ENCODE results near the gene NKX2-1. TPM values are rescaled to one million over a fixed set of nuclear protein-coding genes. Genes with fewer than 3 reads are reported as not detected.

Gene NKX2-1
- total RNA-seq (ENCODE audit: unreplicated experiment): not detected
- long read RNA-seq: 0 reads

- peaks cover 46% of the 10 kb centered on the region for H3K27me3 Mint-ChIP-seq (ENCODE audit: unreplicated experiment)
- peak; percentile 38 for DNase-seq
- H3K4me3 Mint-ChIP-seq (ENCODE audit: unreplicated experiment): peak within 1 kb of the TSS; percentile 72
Observed at GRCh38 chr14:36519431-36520321, at the start of gene NKX2-1. Gene NKX2-1 (minus strand): TSS chr14:36520232. CDS start chr14:36520129, 103 bp downstream.

DNA sequence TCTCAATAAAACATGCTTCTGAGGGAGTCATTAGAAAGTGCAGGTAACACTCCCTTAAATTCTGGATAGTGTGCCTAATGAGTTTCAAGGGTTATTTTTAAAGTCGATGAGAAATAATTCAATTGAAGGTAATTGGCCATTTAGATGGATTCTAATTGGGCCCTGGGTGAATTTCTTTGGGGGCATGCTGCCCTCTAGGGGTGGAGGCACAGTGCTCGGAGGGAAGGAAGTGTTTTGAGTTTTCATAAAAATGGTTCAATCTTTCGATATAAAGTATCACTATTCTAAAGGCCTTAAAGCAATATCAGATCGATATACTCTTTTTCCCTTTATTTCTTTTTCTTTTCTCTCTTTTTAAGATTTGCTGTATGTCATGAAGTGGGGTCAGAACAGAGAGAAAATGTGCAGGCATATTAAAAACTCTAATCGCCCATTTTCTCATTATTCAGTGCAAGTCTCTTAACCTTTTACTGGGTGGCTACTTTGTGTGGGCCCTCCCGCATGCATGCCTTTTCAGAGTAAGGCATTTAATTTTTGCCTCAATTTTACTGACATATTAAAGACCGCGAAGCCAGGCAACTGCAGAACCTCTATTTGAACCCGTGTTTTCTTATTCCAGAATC lies 36.9 kb upstream of the NKX2-1 start:
- TF ChIP-seq CTCF (IDR thresholded peaks at IDR 0.05; ENCODE audit: partially characterized antibody, unreplicated experiment): peak; percentile 76
- no peaks in the 10 kb centered on the region for H3K27me3 Mint-ChIP-seq (ENCODE audit: unreplicated experiment)
- H3K4me1 Mint-ChIP-seq (ENCODE audit: low read depth, unreplicated experiment): no peaks in the 10 kb centered on the region
- H3K27ac Mint-ChIP-seq (ENCODE audit: unreplicated experiment): no peak overlapping the region
- DNase-seq: peak; percentile 57
- H3K36me3 Mint-ChIP-seq (ENCODE audit: unreplicated experiment): no peaks in the 10 kb centered on the region
- no peak overlapping the region for H3K4me3 Mint-ChIP-seq (ENCODE audit: unreplicated experiment)
- no peaks in the 10 kb centered on the region for H3K9me3 Mint-ChIP-seq (ENCODE audit: unreplicated experiment)

More at GRCh38 chr14:36519431-36520321, at the start of gene NKX2-1:
- no peak for TF ChIP-seq CTCF (IDR thresholded peaks at IDR 0.05; ENCODE audit: partially characterized antibody, unreplicated experiment)
- Mint-ChIP-seq H3K27ac (ENCODE audit: unreplicated experiment) (no peak within 1 kb of the TSS), H3K9me3 (ENCODE audit: unreplicated experiment) (peaks cover 21% of the 10 kb centered on the region), H3K4me1 (ENCODE audit: low read depth, unreplicated experiment) (peaks cover 3% of the 10 kb centered on the region), H3K36me3 (ENCODE audit: unreplicated experiment) (no peaks in the 10 kb centered on the region)

DNA sequence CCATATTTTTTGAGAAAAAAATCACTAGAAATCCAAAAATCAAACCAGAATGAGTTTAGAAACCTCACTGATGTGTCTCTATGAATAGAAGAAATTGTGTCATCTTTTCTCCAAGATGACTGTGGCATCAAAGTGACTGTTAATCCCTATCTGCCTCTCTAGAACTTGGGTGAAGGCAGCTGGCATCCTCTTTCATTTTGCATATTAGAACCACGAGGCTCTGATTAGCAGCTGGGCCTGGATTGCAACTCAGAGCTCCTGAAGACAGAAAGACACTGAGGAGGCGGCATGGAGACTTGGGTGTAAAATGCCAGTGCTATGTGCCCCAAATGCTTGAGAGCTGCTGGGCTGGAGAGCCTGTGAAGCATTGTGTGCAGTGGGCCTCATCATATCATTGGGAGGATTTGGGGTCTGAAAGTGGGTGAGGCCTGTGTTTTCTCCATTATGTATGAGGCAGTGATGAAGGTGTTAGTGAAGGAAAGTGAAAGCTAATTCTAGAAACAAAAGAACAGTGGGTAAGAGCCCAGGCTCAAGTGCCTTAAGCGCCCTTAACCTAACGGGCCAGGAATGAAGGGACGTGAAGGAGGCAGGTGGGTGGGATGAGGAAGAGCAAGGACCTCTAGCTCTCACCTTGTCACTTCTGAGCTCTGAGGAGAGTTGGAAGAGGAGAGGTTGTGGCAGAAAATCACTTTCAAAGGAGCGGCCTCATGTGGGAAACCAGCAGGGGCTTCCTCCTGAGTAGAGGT lies 36.1 kb upstream of the NKX2-1 start:
- no peak for DNase-seq
- TF ChIP-seq CTCF (IDR thresholded peaks at IDR 0.05; ENCODE audit: partially characterized antibody, unreplicated experiment): no peak
- H3K36me3 Mint-ChIP-seq (ENCODE audit: unreplicated experiment): no peaks in the 10 kb centered on the region
- H3K27me3 Mint-ChIP-seq (ENCODE audit: unreplicated experiment): no peaks in the 10 kb centered on the region
- H3K4me1 Mint-ChIP-seq (ENCODE audit: low read depth, unreplicated experiment): no peaks in the 10 kb centered on the region
- H3K4me3 Mint-ChIP-seq (ENCODE audit: unreplicated experiment): no peak overlapping the region
- no peaks in the 10 kb centered on the region for H3K9me3 Mint-ChIP-seq (ENCODE audit: unreplicated experiment)
- no peak overlapping the region for H3K27ac Mint-ChIP-seq (ENCODE audit: unreplicated experiment)

DNA sequence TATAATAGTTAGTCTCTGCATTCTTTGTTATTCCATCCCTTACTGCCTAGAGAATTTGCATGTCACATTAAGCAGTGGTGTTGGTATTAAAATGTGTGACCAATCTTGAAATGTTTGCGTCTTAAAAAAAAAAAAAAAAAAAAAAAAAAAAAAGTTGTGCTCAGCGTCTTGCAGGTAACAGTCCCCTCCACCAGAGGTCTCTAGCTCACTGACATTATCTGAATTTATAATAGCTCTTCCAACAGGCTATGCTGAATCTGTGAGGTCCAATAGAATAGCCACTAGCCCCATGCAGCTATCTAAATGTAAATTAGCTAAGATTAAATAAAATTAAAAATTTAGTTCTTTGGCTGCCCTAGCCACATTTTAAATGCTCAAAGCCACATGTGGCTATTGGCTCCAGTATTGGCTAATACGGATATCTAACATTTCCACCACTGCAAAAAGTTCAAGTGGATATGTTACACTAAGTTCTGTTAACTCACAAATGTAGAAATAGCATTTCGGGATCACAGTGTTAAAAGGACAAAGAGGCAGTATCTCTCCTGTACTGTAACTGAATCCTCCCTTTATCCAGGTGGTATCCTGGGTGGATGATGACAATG lies 33.7 kb upstream of the NKX2-1 start:
- no peaks in the 10 kb centered on the region for H3K9me3 Mint-ChIP-seq (ENCODE audit: unreplicated experiment)
- no peak overlapping the region for H3K27ac Mint-ChIP-seq (ENCODE audit: unreplicated experiment)
- peak; percentile 73 for TF ChIP-seq CTCF (IDR thresholded peaks at IDR 0.05; ENCODE audit: partially characterized antibody, unreplicated experiment)
- no peaks in the 10 kb centered on the region for H3K27me3 Mint-ChIP-seq (ENCODE audit: unreplicated experiment)
- no peaks in the 10 kb centered on the region for H3K4me1 Mint-ChIP-seq (ENCODE audit: low read depth, unreplicated experiment)
- no peak for DNase-seq
- no peaks in the 10 kb centered on the region for H3K36me3 Mint-ChIP-seq (ENCODE audit: unreplicated experiment)
- H3K4me3 Mint-ChIP-seq (ENCODE audit: unreplicated experiment): no peak overlapping the region

Data from glutamatergic neuron (in vitro differentiated cells).